SK-N-SH treated with all-trans-retinoic acid at 6 μM for 48 hours (cell line): ENCODE measurements around the gene USP48.

Source experiments
- ATAC-seq: fragments of 200-7000 bp; cut with Tn5 transposase; 3 replicates; pipeline ENCODE4 v1.9.1; 2020; ENCODE audit warnings: mild to moderate bottlenecking, moderate library complexity
- BACH2 ChIP-seq: fragments of 250-450 bp; sonication (Bioruptor Pico); IDR thresholded peaks from 2 replicates; pipeline ENCODE4 v1.9.0; 2021; ENCODE audit warnings: mild to moderate bottlenecking, borderline replicate concordance
- CSDC2 ChIP-seq: fragments of 250-450 bp; sonication (Bioruptor Pico); IDR thresholded peaks from 2 replicates; pipeline ENCODE4 v1.5.0; 2020; ENCODE audit warnings: mild to moderate bottlenecking, moderate library complexity
- ESRRG ChIP-seq: fragments of 250-450 bp; sonication (Bioruptor Pico); IDR thresholded peaks from 2 replicates; pipeline ENCODE4 v1.6.1; 2021; ENCODE audit warnings: mild to moderate bottlenecking
- GLIS3 ChIP-seq: fragments of 250-450 bp; sonication (Bioruptor Pico); IDR thresholded peaks from 2 replicates; pipeline ENCODE4 v1.5.0; 2020; ENCODE audit warnings: mild to moderate bottlenecking, moderate library complexity
- ISL1 ChIP-seq: fragments of 250-450 bp; sonication (Bioruptor Pico); IDR thresholded peaks from 2 replicates; pipeline ENCODE4 v2.1.2; 2022; ENCODE audit warnings: mild to moderate bottlenecking, moderate library complexity
- OSR1 ChIP-seq: fragments of 250-450 bp; sonication (Bioruptor Pico); IDR thresholded peaks from 2 replicates; pipeline ENCODE4 v1.8.0; 2022; ENCODE audit warnings: moderate library complexity, mild to moderate bottlenecking, inconsistent platforms
- TCF4 ChIP-seq: fragments of 250-450 bp; sonication (Bioruptor Pico); IDR thresholded peaks from 2 replicates; pipeline ENCODE4 v1.8.0; 2021; ENCODE audit warnings: mild to moderate bottlenecking, moderate library complexity, borderline replicate concordance
- ZC3H10 ChIP-seq: fragments of 250-450 bp; sonication (Bioruptor Pico); IDR thresholded peaks from 2 replicates; pipeline ENCODE4 v1.5.1; 2021; ENCODE audit warnings: mild to moderate bottlenecking, moderate library complexity
- ZFP3 ChIP-seq: fragments of 250-450 bp; sonication (Bioruptor Pico); IDR thresholded peaks from 2 replicates; pipeline ENCODE4 v1.5.0; 2020; ENCODE audit warnings: mild to moderate bottlenecking, moderate library complexity
- ZFP30 ChIP-seq: fragments of 450-650 bp; formaldehyde crosslinking; IDR thresholded peaks from 2 replicates; pipeline ENCODE4 v1.5.0; 2022; ENCODE audit warnings: mild to moderate bottlenecking, moderate library complexity
- ZNF565 ChIP-seq: fragments of 450-650 bp; formaldehyde crosslinking; conservative IDR thresholded peaks from 2 replicates; pipeline ENCODE4 v1.5.0; 2020; ENCODE audit warnings: low read depth, mild to moderate bottlenecking, moderate library complexity
- ZNF70 ChIP-seq: fragments of 450-650 bp; formaldehyde crosslinking; IDR thresholded peaks from 2 replicates; pipeline ENCODE4 v1.5.0; 2020; ENCODE audit warnings: mild to moderate bottlenecking, moderate library complexity
- ZNF8 ChIP-seq: fragments of 450-650 bp; formaldehyde crosslinking; IDR thresholded peaks from 2 replicates; pipeline ENCODE4 v1.5.0; 2020; ENCODE audit warnings: mild to moderate bottlenecking, moderate library complexity
- TF ChIP-seq, protein P1 (sequence below): fragments of 250-450 bp; sonication (Bioruptor Pico); IDR thresholded peaks from 2 replicates; pipeline ENCODE4 v1.5.1; 2020; ENCODE audit warnings: low read depth, mild to moderate bottlenecking, moderate library complexity
- TF ChIP-seq, protein P2 (sequence below): fragments of 250-450 bp; sonication (Bioruptor Pico); IDR thresholded peaks from 2 replicates; pipeline ENCODE4 v1.8.0; 2020; ENCODE audit warnings: mild to moderate bottlenecking, moderate library complexity, borderline replicate concordance
- TF ChIP-seq, protein P3 (sequence below): fragments of 250-450 bp; sonication (Bioruptor Pico); IDR thresholded peaks from 2 replicates; pipeline ENCODE4 v1.5.1; 2021; ENCODE audit warnings: mild to moderate bottlenecking, moderate library complexity
- TF ChIP-seq, protein P4 (sequence below): fragments of 250-450 bp; sonication (Bioruptor Pico); IDR thresholded peaks from 2 replicates; pipeline ENCODE4 v1.8.0; 2021; ENCODE audit warnings: low read depth, mild to moderate bottlenecking, moderate library complexity, borderline replicate concordance

Gene USP48

DNA sequence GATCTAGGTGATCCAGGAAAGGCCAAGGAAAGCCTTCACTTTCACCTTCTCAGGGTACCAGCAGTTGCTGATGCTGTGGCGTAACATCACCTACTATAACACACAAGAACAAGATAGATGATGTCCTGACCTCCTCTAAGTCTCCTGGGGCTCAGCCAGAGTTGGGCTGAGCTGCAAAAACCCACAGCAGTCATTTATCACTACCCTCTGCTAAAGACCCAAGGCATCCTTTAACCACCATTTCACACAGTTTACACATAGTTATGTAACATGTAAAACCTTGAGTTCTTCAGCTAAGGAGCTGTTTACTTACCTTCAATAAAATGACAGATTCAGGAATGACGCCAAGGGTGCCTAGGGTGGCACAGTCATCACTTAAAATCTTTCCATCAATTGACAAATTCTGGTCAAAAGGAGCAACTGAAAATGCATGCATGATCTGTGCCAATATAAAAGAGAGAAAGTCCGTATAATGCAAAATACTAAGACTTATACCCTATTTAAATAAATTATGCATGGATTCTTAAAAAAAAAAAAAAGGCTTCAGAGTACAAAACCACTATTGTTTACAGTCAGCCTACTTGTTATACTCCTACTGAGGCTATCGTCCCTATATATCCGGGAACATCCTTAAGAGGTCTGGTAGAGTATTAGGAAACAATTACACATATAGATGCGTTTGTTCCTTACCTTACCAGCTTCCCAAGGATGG lies 93.1 kb downstream of the USP48 start:
- ATAC-seq: no peak
- TF ChIP-seq OSR1 (CRISPR knock-in tag) (no peak), BACH2 (CRISPR knock-in tag) (no peak), ZNF70 (CRISPR knock-in tag) (no peak), GLIS3 (no peak), ZFP3 (CRISPR knock-in tag) (no peak), ZFP30 (CRISPR knock-in tag) (no peak), ZC3H10 (no peak), ESRRG (CRISPR knock-in tag) (no peak), ISL1 (CRISPR knock-in tag) (no peak), CSDC2 (no peak)
- TF ChIP-seq, protein P1, sequence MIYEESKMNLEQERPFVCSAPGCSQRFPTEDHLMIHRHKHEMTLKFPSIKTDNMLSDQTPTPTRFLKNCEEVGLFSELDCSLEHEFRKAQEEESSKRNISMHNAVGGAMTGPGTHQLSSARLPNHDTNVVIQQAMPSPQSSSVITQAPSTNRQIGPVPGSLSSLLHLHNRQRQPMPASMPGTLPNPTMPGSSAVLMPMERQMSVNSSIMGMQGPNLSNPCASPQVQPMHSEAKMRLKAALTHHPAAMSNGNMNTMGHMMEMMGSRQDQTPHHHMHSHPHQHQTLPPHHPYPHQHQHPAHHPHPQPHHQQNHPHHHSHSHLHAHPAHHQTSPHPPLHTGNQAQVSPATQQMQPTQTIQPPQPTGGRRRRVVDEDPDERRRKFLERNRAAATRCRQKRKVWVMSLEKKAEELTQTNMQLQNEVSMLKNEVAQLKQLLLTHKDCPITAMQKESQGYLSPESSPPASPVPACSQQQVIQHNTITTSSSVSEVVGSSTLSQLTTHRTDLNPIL (CRISPR knock-in tag): no peak
- TF ChIP-seq, protein P2, sequence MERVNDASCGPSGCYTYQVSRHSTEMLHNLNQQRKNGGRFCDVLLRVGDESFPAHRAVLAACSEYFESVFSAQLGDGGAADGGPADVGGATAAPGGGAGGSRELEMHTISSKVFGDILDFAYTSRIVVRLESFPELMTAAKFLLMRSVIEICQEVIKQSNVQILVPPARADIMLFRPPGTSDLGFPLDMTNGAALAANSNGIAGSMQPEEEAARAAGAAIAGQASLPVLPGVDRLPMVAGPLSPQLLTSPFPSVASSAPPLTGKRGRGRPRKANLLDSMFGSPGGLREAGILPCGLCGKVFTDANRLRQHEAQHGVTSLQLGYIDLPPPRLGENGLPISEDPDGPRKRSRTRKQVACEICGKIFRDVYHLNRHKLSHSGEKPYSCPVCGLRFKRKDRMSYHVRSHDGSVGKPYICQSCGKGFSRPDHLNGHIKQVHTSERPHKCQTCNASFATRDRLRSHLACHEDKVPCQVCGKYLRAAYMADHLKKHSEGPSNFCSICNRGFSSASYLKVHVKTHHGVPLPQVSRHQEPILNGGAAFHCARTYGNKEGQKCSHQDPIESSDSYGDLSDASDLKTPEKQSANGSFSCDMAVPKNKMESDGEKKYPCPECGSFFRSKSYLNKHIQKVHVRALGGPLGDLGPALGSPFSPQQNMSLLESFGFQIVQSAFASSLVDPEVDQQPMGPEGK (CRISPR knock-in tag): no peak
- TF ChIP-seq, protein P3, sequence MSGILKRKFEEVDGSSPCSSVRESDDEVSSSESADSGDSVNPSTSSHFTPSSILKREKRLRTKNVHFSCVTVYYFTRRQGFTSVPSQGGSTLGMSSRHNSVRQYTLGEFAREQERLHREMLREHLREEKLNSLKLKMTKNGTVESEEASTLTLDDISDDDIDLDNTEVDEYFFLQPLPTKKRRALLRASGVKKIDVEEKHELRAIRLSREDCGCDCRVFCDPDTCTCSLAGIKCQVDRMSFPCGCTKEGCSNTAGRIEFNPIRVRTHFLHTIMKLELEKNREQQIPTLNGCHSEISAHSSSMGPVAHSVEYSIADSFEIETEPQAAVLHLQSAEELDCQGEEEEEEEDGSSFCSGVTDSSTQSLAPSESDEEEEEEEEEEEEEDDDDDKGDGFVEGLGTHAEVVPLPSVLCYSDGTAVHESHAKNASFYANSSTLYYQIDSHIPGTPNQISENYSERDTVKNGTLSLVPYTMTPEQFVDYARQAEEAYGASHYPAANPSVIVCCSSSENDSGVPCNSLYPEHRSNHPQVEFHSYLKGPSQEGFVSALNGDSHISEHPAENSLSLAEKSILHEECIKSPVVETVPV (CRISPR knock-in tag): no peak
- TF ChIP-seq, protein P4, sequence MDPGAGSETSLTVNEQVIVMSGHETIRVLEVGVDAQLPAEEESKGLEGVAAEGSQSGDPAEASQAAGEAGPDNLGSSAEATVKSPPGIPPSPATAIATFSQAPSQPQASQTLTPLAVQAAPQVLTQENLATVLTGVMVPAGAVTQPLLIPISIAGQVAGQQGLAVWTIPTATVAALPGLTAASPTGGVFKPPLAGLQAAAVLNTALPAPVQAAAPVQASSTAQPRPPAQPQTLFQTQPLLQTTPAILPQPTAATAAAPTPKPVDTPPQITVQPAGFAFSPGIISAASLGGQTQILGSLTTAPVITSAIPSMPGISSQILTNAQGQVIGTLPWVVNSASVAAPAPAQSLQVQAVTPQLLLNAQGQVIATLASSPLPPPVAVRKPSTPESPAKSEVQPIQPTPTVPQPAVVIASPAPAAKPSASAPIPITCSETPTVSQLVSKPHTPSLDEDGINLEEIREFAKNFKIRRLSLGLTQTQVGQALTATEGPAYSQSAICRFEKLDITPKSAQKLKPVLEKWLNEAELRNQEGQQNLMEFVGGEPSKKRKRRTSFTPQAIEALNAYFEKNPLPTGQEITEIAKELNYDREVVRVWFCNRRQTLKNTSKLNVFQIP (CRISPR knock-in tag): no peak

DNA sequence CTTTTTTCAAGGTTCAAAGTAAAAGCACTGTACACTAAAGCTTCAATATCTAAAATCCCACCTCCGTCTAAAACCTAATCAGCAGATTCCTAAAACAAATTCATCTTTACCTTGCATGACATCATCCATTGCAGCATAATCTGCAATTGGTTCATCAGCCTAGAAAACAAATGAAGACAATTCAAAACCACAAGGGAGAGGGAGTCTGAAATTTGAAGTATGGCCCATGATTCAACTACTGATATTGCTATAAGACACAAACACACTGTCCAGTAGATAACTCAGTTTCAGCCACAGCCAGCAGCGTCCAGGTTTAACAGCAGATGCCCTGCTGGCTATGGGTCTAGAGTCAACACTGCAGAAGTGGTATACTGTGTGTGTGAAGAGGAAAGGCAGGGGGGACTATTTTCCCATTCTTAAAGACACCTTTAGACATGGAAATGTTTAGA lies 95.8 kb downstream of the USP48 start:
- no peak for ATAC-seq
- TF ChIP-seq GLIS3: no peak

DNA sequence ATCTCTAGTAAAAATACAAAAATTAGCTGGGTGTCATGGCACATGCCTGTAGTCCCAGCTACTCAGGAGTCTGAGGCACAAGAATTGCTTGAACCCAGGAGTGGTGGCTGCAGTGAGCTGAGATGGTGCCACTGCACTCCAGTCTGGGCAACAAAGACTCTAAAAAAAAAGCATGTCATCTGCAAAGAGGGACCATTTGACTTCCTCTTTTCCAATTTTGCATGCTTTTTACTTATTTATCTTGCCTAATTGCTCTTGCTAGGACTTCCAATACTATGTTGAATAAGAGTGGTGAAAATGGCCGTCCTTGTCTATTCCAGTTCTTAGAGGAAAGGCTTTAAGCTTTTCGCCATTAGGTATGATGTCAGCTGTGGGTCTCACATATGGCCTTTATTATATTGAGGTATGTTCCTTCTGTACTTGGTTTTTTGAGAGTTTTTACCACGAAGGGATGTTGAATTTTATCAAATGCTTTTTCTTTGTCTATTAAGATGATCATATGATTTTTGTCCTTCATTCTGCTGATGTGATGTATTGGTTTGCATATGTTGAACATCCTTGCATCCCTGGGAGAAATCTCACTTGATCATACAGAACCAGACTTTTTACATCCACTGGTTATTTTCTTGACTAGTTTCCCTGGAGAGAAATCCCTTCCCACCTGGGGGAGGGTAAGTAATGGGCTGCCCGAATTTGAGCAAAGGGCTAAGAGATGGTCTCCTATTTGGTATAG lies 96.8 kb downstream of the USP48 start:
- ATAC-seq: no peak
- no peak for TF ChIP-seq OSR1 (CRISPR knock-in tag)
- TF ChIP-seq TCF4 (CRISPR knock-in tag): no peak
- TF ChIP-seq ISL1 (CRISPR knock-in tag): no peak
- TF ChIP-seq, protein P2 (CRISPR knock-in tag): no peak
- no peak for TF ChIP-seq CSDC2
- TF ChIP-seq, protein P1 (CRISPR knock-in tag): no peak

DNA sequence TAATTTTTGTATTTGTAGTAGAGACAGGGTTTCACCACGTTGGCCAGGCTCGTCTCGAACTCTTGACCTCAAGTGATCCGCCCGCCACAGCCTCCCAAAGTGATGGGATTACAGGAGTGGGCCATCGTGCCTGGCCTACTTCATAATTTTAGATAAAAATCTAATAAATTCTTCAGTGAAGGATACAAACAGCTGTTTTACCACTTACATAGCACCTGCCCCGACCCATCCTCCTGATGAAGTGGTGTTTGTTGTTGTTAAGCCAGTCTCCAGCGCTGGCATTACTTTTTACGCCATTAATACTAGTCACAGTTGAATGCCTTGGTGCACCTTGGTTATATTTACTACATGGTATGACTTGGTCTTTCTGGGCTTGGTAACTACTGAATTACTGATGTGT lies 101.5 kb downstream of the USP48 start:
- TF ChIP-seq TCF4 (CRISPR knock-in tag) (no peak), ZFP3 (CRISPR knock-in tag) (no peak), ZNF70 (CRISPR knock-in tag) (no peak), ZNF8 (CRISPR knock-in tag) (no peak), OSR1 (CRISPR knock-in tag) (no peak), ZNF565 (CRISPR knock-in tag) (no peak), ESRRG (CRISPR knock-in tag) (no peak), ISL1 (CRISPR knock-in tag) (no peak)
- TF ChIP-seq, protein P3 (CRISPR knock-in tag): no peak
- ATAC-seq: no peak
